IPS-NIHi11 (cell line): ENCODE data around the gene FTCD.

Source experiments
- DNase-seq: peaks from one replicate; pipeline ENCODE4 v3.0.0; 2012; ENCODE audit warnings: mixed read lengths, low spot score

FTCD gene

DNA sequence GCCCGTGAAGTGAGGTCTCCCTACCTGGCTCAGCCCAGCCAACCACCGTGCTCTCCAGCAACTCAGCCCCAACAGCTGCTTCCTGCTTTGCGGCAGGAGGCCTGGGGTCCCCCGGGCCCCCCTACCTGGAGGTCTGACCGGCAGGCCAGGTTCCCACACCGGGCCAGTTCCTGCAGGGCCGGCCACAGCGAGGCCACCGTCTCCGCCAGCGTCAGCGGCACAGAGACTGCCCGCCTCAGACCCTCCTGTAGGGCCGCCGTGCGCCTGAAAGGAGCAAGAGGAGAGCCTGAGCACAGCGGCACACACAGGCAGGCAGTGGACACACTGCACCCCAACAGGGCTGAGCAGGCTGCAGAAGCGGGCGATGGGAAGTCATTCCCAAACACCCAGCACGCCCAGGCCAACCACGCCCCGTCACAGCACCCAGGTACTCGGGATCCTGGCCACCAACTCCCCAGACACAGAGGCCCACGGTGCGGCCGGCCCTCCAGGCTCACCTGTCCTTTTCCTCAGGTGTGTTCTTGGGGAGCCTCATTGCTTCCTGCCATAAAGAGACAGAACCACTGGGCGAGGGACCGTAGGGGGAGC lies 16.9 kb downstream of the FTCD start:
- peak; percentile 63 for DNase-seq

DNA sequence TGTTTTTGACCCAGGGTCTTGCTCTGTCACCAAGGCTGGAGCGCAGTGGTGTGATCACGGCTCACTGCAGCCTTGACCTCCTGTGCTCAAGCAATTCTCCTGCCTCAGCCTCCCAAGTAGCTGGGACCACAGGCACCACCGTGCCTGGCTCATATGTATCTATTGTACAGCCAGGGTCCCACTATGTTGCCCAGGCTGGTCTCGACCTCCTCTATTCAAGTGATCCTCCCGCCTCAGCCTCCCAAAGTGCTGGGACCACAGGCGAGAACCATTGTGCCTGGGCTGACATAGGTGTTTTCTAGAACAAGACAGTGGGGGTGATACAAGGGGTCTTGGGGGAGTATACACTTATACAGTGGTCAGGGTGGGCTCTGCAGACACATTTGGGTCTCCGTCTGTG lies 17.5 kb downstream of the FTCD start:
- DNase-seq: no peak

- no peak for DNase-seq
Observed at GRCh38 chr21:46136739-46137349, 18.5 kb downstream of the FTCD start.

GRCh38 chr21:46135782-46136395 lies 19.5 kb downstream of the FTCD start:
- DNase-seq: no peak

DNA sequence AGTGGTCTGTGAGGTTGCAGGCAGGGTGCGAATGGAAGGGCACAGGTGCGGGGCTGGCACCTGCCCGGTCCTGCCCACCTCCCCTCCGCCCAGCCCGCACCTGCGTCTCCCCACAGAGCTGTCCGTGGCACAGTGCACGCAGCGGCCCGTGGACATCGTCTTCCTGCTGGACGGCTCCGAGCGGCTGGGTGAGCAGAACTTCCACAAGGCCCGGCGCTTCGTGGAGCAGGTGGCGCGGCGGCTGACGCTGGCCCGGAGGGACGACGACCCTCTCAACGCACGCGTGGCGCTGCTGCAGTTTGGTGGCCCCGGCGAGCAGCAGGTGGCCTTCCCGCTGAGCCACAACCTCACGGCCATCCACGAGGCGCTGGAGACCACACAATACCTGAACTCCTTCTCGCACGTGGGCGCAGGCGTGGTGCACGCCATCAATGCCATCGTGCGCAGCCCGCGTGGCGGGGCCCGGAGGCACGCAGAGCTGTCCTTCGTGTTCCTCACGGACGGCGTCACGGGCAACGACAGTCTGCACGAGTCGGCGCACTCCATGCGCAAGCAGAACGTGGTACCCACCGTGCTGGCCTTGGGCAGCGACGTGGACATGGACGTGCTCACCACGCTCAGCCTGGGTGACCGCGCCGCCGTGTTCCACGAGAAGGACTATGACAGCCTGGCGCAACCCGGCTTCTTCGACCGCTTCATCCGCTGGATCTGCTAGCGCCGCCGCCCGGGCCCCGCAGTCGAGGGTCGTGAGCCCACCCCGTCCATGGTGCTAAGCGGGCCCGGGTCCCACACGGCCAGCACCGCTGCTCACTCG lies 23.3 kb downstream of the FTCD start:
- no peak for DNase-seq

- no peak for DNase-seq
Observed at GRCh38 chr21:46131588-46131837, 23.9 kb downstream of the FTCD start.

DNA sequence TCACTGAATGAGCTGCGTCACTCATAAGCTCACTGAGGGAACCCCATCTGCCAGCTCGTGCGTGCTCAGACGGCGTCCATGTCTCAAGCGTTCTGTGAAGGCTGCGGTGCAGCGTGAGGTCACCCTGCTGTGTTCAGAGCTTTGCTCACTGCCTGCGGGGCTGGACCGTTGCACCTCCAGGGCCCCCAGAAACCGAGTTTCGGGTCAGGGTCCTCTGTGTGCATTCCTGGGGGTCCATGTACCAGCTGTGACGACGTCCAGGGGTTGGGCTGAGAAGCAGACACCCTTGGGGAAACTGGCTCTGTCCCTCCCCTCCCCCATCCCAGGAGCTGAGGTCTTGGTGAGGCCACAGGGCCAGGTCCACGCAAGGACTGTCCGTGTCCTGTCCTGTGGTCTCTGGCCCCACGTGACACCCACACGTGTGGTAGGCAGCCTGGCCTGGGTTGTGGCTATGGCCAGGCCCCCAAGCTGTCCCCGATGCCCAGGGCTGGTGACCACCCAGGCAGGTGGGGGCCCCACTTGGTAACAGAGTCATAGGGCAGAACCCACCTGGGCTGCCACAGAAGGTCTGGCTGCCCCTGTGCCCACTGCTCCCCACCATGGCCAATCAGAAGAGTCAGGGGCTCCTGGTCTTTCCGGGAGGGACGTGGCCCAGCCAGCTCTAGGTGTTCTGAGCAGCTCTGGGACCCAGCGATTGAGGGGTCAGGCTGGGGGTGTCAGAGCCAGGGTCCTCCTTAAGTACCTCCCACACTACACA lies 24.4 kb downstream of the FTCD start:
- no peak for DNase-seq

DNA sequence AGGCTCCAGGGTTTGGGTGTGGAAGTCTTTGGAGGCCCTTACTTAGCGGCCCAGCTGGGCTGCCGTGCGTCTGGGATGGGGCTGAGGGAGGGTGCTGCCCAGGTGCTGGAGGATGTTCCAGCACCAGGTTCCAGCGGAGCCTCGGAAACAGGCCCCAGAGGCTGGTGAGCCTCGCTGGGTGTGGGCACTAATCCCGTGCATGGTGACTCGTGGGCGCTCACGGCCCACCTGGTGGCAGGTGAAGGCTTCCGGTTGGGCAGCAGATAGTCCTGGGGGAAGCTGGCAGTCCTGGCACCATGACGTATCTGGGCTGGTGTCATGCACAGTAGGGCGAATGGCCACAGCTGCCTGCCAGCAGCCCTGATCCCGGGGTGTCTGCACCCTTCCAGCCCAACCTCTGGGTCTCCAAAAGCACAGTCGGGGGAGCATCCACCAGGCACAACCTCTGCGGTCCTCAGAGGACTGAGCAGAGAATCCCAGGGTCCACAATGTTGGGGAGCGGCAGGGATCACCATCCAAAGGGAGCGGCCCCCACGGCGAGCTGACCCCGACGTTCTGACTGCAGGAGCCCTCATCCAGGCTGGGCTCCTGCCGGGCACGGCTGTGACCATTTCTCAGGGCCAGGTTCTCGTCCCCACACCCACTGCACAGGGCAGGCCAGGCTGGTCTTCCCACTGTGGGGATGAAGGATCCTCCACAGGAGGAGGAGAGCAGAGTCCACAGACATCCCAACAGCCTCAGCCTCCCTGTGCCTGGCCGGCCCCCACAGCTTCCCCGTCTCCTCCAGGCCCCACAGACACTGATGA lies 25.3 kb downstream of the FTCD start:
- no peak for DNase-seq

DNA sequence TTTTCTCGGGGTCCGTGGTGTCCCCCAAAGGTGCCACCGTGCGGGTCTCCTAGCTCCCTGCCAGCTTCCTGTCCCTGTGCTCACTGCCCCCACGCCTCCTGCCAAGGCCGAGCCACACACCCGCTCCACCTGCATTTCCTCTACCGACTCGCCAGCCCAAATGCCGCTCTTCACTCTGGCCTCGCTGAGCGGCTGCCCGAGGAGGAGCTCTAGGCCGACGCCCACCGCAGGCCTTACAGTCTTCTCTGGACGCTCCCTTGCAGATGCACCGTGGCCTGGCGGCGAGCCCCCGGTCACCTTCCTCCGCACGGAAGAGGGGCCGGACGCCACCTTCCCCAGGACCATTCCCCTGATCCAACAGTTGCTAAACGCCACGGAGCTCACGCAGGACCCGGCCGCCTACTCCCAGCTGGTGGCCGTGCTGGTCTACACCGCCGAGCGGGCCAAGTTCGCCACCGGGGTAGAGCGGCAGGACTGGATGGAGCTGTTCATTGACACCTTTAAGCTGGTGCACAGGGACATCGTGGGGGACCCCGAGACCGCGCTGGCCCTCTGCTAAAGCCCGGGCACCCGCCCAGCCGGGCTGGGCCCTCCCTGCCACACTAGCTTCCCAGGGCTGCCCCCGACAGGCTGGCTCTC lies 26.3 kb downstream of the FTCD start:
- DNase-seq: peak; percentile 54

- DNase-seq: no peak
Observed at GRCh38 chr21:46128106-46128932, 27.1 kb downstream of the FTCD start.

DNA sequence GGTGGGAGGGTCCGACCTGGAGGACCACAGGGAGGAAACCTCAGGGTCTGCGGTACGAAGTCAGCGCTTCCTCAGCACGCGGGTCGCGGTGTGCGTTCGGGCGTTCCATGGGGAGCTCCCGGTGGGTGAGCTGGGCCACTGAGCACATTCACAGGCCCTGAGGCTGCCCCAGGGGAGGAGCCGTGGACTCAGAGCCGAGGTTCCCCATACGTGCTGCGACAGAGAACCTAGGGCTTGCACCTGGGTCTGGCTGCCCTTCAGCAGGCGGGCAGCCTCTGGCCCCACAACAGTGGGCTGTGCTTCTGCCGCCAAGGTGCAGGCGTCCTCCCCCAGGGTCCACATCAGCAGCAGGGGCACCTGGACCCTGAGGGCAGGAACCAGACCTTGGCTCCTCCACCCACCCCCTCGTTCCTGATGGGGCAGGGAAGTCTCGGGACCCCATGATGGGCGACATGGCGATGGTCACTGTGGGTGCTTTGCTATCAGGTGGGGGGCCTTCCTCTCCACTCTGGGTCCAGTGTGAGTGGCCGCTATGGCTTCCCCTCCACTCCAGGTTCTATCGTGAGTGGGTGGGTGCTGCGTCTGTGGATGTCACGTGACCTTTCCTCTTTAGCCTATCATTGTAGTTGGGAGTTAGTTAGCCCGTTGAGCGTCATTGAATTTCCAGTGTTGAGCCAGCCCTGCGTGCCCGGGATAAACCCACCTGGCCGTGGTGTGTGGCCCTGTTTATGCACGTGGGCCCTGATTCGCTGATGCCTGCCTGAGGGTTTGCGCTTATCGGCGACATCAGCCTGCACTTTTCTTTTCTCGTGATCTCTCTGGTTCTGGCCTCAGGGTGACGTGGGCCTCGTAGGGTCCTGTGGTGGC lies 27.9 kb downstream of the FTCD start:
- DNase-seq: peak; percentile 16

- DNase-seq: peak; percentile 33
Observed at GRCh38 chr21:46126309-46127238, 28.8 kb downstream of the FTCD start.

GRCh38 chr21:46125846-46126301 lies 29.5 kb downstream of the FTCD start:
- peak; percentile 12 for DNase-seq

- peak; percentile 10 for DNase-seq
Observed at GRCh38 chr21:46124926-46125845, 30.2 kb downstream of the FTCD start.

DNA sequence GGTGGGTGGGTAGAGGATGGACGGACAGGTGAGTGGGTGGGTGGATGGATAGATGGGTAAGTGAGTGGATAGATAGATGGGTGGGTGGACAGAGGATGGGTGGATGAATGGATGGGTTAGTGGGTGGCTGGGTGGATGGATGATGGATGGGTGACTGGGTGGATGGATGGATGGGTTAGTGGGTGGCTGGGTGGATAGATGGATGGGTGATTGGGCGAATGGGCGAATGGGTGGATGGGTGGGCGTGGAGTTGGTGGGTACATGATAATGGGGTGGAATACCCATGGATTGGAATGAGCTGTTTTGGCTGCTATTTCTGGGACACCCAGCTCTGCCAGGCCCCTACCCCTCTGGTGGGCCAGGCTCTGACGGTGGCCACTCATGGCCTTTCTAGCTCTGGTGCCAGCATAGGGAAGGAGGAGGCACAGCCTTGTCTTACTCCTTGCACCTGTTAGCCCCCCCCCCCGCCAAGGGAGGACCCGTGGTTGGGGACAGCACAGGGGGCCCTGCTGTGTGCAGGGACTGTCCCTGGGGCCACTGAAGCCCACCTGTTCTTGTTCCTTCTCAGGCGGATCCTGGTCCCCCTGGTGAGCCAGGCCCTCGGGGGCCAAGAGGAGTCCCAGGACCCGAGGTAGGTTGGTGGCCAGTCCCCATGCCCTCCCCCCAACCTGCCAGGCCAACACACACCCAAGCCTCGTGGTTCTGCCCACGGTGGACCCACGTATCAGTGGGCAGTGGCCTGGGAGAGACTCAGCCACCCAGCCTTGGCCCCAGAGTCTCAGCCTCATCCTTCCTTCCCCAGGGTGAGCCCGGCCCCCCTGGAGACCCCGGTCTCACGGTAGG lies 31.1 kb downstream of the FTCD start:
- no peak for DNase-seq
